K562 (cell line): Measurements from ENCODE around the gene HEPHL1. TPM values are rescaled to one million over a fixed set of nuclear protein-coding genes. Genes with fewer than 3 reads are reported as not detected.

Experiments used
- CCAR2 ChIP-seq: fragments of 200-400 bp; formaldehyde crosslinking; IDR thresholded peaks from 2 replicates; pipeline ENCODE4 v1.6.1; 2017; ENCODE audit warnings: mild to moderate bottlenecking, low read depth, low read length
- CCNT2 ChIP-seq: IDR thresholded peaks from 2 replicates; pipeline ENCODE4 v1.6.1; 2011; ENCODE audit warnings: borderline replicate concordance, low read depth, mild to moderate bottlenecking, moderate library complexity, mixed read lengths, low read length; ENCODE audit not compliant: insufficient read length; ENCODE audit errors: extremely low read depth
- ELF1 ChIP-seq: fragments of 200-800 bp; sonication (Bioruptor generic); IDR thresholded peaks from 2 replicates; pipeline ENCODE4 v1.6.1; 2016; ENCODE audit warnings: missing genetic modification characterization, missing compliant biosample characterization
- ESRRA ChIP-seq: fragments of 450-650 bp; IDR thresholded peaks from 2 replicates; pipeline ENCODE4 v1.6.1; 2014; ENCODE audit warnings: low read depth, mild to moderate bottlenecking, moderate library complexity, borderline replicate concordance
- FOSL1 ChIP-seq: fragments of 200-800 bp; sonication (Bioruptor generic); conservative IDR thresholded peaks from 2 replicates; pipeline ENCODE4 v1.6.1; 2016; ENCODE audit warnings: missing genetic modification characterization, missing compliant biosample characterization
- HEY1 ChIP-seq: fragments of 250-450 bp; sonication (Bioruptor Pico); IDR thresholded peaks from 2 replicates; pipeline ENCODE4 v1.5.0; 2020; ENCODE audit warnings: mild to moderate bottlenecking, moderate library complexity, borderline replicate concordance
- MAFK ChIP-seq: IDR thresholded peaks from 2 replicates; pipeline ENCODE4 v1.6.1; 2011; ENCODE audit warnings: low read length, improper control_type of control experiment
- RB1 ChIP-seq: fragments of 450-650 bp; IDR thresholded peaks from 2 replicates; pipeline ENCODE4 v1.6.1; 2017; ENCODE audit warnings: low read depth, mild to moderate bottlenecking
- TAF1 ChIP-seq: IDR thresholded peaks from 2 replicates; pipeline ENCODE4 v1.6.1; 2011; ENCODE audit warnings: mild to moderate bottlenecking, low read length, moderate library complexity; ENCODE audit not compliant: insufficient read depth, control insufficient read depth, severe bottlenecking; ENCODE audit errors: extremely low read depth
- ZNF253 ChIP-seq: fragments of 250-450 bp; sonication (Bioruptor Pico); conservative IDR thresholded peaks from 2 replicates; pipeline ENCODE4 v1.6.1; 2021; ENCODE audit warnings: mild to moderate bottlenecking
- polyA plus RNA-seq, 8 experiments: library from polyadenylated mRNA; depleted of rRNA in 4 of 8; stranded (reverse) in 5 of 8; unstranded in 3 of 8; fragments of >200 nt; fragmentation: Nextera tagmentation in 2 of 8; fragmentation: Illumina TruSeq in 1 of 8; extraction: Ambion mirVana in 2 of 8; extraction: Trizol in 1 of 8; gene quantifications; 2 replicates each; pipeline versions ENCODE4 v1.2.1 to v1.2.3, GENCODE V29; 2011 to 2014; ENCODE audit warnings: inconsistent platforms in 1 of 8, missing spikeins in 1 of 8
- total RNA-seq, 7 experiments: library from RNA; depleted of rRNA in 6 of 7; stranded (reverse); fragments of >200 nt in 6 of 7; fragmentation: Illumina TruSeq in 2 of 7; extraction: Trizol in 2 of 7; gene quantifications; 2 replicates each; pipeline versions ENCODE4 v1.2.1 to v1.2.3, GENCODE V29; 2011 to 2021; ENCODE audit warnings: low replicate concordance in 1 of 7
- TF ChIP-seq, protein P1 (sequence below): sonication (generic); formaldehyde crosslinking; IDR thresholded peaks from 2 replicates; pipeline ENCODE4 v1.8.1; 2023; ENCODE audit warnings: missing genetic modification reagents, mild to moderate bottlenecking, borderline replicate concordance
- TF ChIP-seq, protein P2 (sequence below): fragments of 250-450 bp; sonication (Bioruptor Pico); IDR thresholded peaks from 2 replicates; pipeline ENCODE4 v1.9.0; 2021; ENCODE audit warnings: mild to moderate bottlenecking
- TF ChIP-seq, protein P3 (sequence below): sonication (generic); formaldehyde crosslinking; IDR thresholded peaks from 2 replicates; pipeline ENCODE4 v1.9.0; 2022; ENCODE audit warnings: mild to moderate bottlenecking, missing genetic modification reagents
- TF ChIP-seq, protein P4 (sequence below): IDR thresholded peaks from 3 replicates; pipeline ENCODE4 v1.6.1; 2011; ENCODE audit warnings: borderline replicate concordance, mild to moderate bottlenecking, moderate library complexity; ENCODE audit not compliant: insufficient read length; ENCODE audit errors: extremely low read depth
- TF ChIP-seq, protein P5 (sequence below): IDR thresholded peaks from 2 replicates; pipeline ENCODE4 v1.6.1; 2011; ENCODE audit warnings: borderline replicate concordance, low read depth, mild to moderate bottlenecking, moderate library complexity, low read length; ENCODE audit not compliant: insufficient read depth, poor library complexity, severe bottlenecking

The HEPHL1 gene
- total and polyA plus RNA-seq, 9 of the 15 experiments (the other 6 are each of a cell fraction or from before 2014, with no cell fraction given): 0.01 TPM; not detected in 8

DNA sequence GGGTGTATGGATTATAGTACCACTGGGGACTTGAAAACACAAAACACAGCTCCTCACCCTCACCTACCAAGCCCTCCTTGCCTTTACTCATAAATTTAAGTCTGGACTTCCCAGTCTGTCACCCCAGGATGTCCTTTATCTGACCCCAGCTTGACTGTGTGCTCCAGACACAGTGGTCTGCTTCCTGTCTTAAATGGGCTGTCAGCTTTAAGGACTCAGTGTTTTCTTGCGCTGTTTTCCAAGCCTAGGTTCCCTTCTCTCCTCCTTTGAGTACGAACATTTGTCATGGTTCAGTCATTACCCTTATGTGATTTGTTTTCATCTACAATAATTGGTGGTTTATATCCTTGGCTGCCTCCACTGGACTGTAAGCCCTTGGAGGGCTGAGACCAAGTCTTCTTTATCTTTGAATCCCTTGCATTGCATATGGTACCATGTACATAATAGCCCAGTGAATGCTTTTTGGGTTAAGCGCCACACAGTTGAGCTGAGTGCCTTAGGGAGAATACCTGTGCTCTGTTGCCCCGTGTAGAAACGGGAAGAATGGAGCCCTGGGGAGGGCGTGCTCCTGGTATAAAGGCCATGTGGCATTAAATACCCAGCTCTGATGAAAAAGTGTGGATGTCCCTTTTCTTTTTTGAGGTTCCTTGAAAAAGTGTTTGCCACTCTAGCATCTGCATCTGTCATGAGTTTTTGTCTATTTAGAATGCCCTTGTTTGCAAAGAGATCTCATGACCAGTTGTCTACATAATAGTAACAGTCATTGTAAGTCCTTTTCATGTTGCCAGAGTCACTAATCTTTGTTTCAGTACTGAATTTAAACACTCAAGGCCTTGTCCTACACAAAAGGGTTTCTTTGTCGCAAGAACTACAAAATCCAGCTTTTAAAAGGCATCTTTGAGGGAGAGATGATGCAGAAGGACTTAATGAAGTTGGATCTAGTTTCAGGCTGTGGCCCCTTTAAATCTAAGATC, 121.4 kb downstream of the HEPHL1 start (continued):
- TF ChIP-seq, protein P1, sequence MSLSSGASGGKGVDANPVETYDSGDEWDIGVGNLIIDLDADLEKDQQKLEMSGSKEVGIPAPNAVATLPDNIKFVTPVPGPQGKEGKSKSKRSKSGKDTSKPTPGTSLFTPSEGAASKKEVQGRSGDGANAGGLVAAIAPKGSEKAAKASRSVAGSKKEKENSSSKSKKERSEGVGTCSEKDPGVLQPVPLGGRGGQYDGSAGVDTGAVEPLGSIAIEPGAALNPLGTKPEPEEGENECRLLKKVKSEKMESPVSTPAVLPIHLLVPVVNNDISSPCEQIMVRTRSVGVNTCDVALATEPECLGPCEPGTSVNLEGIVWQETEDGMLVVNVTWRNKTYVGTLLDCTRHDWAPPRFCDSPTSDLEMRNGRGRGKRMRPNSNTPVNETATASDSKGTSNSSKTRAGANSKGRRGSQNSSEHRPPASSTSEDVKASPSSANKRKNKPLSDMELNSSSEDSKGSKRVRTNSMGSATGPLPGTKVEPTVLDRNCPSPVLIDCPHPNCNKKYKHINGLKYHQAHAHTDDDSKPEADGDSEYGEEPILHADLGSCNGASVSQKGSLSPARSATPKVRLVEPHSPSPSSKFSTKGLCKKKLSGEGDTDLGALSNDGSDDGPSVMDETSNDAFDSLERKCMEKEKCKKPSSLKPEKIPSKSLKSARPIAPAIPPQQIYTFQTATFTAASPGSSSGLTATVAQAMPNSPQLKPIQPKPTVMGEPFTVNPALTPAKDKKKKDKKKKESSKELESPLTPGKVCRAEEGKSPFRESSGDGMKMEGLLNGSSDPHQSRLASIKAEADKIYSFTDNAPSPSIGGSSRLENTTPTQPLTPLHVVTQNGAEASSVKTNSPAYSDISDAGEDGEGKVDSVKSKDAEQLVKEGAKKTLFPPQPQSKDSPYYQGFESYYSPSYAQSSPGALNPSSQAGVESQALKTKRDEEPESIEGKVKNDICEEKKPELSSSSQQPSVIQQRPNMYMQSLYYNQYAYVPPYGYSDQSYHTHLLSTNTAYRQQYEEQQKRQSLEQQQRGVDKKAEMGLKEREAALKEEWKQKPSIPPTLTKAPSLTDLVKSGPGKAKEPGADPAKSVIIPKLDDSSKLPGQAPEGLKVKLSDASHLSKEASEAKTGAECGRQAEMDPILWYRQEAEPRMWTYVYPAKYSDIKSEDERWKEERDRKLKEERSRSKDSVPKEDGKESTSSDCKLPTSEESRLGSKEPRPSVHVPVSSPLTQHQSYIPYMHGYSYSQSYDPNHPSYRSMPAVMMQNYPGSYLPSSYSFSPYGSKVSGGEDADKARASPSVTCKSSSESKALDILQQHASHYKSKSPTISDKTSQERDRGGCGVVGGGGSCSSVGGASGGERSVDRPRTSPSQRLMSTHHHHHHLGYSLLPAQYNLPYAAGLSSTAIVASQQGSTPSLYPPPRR (CRISPR knock-in tag): no peak
- TF ChIP-seq ELF1 (no peak), CCNT2 (no peak), ESRRA (peak; percentile 93), ZNF253 (CRISPR knock-in tag) (no peak), RB1 (no peak), FOSL1 (tag) (no peak), TAF1 (no peak), HEY1 (CRISPR knock-in tag) (no peak), CCAR2 (no peak), MAFK (no peak)
- TF ChIP-seq, protein P2, sequence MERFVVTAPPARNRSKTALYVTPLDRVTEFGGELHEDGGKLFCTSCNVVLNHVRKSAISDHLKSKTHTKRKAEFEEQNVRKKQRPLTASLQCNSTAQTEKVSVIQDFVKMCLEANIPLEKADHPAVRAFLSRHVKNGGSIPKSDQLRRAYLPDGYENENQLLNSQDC: no peak
- TF ChIP-seq, protein P3, sequence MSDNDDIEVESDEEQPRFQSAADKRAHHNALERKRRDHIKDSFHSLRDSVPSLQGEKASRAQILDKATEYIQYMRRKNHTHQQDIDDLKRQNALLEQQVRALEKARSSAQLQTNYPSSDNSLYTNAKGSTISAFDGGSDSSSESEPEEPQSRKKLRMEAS: no peak
- TF ChIP-seq, protein P4, sequence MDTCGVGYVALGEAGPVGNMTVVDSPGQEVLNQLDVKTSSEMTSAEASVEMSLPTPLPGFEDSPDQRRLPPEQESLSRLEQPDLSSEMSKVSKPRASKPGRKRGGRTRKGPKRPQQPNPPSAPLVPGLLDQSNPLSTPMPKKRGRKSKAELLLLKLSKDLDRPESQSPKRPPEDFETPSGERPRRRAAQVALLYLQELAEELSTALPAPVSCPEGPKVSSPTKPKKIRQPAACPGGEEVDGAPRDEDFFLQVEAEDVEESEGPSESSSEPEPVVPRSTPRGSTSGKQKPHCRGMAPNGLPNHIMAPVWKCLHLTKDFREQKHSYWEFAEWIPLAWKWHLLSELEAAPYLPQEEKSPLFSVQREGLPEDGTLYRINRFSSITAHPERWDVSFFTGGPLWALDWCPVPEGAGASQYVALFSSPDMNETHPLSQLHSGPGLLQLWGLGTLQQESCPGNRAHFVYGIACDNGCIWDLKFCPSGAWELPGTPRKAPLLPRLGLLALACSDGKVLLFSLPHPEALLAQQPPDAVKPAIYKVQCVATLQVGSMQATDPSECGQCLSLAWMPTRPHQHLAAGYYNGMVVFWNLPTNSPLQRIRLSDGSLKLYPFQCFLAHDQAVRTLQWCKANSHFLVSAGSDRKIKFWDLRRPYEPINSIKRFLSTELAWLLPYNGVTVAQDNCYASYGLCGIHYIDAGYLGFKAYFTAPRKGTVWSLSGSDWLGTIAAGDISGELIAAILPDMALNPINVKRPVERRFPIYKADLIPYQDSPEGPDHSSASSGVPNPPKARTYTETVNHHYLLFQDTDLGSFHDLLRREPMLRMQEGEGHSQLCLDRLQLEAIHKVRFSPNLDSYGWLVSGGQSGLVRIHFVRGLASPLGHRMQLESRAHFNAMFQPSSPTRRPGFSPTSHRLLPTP: no peak
- TF ChIP-seq, protein P5, sequence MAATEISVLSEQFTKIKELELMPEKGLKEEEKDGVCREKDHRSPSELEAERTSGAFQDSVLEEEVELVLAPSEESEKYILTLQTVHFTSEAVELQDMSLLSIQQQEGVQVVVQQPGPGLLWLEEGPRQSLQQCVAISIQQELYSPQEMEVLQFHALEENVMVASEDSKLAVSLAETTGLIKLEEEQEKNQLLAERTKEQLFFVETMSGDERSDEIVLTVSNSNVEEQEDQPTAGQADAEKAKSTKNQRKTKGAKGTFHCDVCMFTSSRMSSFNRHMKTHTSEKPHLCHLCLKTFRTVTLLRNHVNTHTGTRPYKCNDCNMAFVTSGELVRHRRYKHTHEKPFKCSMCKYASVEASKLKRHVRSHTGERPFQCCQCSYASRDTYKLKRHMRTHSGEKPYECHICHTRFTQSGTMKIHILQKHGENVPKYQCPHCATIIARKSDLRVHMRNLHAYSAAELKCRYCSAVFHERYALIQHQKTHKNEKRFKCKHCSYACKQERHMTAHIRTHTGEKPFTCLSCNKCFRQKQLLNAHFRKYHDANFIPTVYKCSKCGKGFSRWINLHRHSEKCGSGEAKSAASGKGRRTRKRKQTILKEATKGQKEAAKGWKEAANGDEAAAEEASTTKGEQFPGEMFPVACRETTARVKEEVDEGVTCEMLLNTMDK: no peak
